HG02798 (cell line): ENCODE results near the gene TMEM50B.
"Not testable (repeated sequence)": the region's sequence is repeated elsewhere in the genome, so short reads cannot be mapped to it uniquely, and the experiment has no call there.

Experiments
- ATAC-seq: cut with Tn5 transposase; IDR thresholded peaks from one replicate; pipeline ENCODE4 v1.9.1; 2021; ENCODE audit warnings: mild to moderate bottlenecking; ENCODE audit not compliant: unreplicated experiment, poor library complexity

The TMEM50B gene

GRCh38 chr21:33433001-33433400 lies 46.8 kb downstream of the TMEM50B start:
- ATAC-seq = no peak

DNA sequence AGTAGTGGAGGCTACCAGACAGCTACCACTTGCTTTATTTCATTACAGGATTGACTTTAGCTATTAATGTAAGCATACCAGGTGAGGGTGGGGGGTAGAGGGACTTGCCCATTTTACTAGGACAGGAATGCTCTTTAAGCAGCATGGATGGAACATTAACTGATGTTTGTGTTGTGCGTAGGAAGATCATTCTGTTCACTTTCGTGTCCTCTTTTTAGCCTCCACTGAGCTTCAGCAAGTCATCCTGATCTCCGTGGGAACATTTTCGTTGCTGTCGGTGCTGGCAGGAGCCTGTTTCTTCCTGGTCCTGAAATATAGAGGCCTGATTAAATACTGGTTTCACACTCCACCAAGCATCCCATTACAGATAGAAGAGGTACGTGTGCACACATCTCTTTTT lies 47.3 kb downstream of the TMEM50B start:
- no peak for ATAC-seq

DNA sequence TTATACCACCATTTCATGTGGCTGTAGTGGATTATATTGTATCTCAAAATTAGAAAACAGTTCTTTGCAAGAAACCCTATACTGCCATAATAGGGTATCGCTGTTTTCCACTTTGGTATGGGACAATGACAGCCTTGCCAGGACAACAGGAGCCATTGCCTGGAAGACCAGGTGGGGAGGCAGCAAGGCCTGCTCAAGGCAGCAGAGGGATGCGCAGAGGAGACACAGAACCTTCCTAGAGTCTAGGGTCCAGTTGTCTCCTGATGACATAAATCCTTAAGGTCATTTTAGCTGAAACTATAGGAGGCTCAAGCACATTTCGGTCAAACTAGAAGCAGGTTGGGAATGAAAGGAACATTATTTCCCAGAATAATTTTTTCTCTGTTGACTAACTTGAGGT lies 48.9 kb downstream of the TMEM50B start:
- no peak for ATAC-seq

DNA sequence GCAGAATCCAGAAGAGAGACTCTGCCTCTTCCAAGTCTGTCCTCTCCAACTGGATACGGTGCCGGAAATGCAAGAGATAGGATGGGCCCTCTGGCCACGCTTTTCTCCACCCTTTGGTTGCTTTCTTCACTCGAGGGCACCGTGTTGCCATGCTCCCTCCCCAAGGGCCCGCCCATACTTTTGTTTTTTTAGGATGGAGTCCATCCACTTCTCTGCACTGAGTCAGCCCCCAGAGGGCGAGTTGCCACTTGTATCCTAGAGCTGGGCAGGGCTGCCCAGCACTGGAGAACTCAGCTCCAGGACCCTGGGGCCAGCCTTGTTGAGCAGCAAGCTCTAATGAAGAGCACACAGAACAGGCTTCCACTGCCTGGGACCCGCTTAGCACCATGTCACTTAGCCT lies 51.1 kb downstream of the TMEM50B start:
- ATAC-seq = no peak

- ATAC-seq = no peak
Observed at GRCh38 chr21:33427051-33427450, 52.7 kb downstream of the TMEM50B start.

DNA sequence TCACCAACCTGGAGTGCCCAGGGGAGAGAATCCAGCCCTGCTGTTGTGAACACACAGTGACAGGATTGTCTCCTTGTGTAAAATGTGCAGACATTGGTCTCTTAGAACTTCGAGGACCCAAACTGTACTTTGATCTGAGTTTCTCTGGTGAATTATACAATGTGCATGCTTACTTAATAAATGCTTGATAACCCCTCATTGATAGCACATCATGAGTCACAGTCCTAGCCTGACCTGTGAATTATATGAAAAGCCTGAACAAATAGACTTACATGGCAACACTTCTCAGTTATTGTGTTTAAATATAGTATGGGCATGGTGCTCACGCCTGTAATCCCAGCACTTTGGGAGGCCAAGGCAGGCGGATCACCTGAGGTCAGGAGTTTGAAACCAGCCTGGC lies 53.9 kb downstream of the TMEM50B start:
- ATAC-seq = no peak

DNA sequence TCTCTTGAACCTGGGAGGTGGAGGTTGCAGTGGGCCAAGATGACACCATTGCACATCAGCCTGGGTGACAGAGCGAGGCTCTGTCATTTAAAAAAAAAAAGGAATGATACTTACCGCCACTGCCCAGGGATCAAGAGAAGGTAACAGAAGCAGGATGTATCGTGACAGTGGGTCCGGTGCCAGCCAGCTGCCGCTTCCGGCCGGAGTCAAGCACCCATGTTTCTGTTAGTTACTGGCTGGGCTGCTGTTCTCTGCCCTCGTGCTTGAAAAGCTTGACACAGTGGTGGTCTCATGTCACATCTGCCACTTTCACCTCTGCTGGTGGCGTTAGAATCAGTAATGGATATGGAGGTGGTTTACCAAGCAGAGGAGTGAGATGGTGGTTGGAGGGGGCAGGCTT lies 55.6 kb downstream of the TMEM50B start:
- no peak for ATAC-seq

- no peak for ATAC-seq
Observed at GRCh38 chr21:33421713-33422393, 57.9 kb downstream of the TMEM50B start.

- no peak for ATAC-seq
Observed at GRCh38 chr21:33419538-33420123, 60.1 kb downstream of the TMEM50B start.

- no peak for ATAC-seq
Observed at GRCh38 chr21:33418691-33419090, 61.1 kb downstream of the TMEM50B start.

DNA sequence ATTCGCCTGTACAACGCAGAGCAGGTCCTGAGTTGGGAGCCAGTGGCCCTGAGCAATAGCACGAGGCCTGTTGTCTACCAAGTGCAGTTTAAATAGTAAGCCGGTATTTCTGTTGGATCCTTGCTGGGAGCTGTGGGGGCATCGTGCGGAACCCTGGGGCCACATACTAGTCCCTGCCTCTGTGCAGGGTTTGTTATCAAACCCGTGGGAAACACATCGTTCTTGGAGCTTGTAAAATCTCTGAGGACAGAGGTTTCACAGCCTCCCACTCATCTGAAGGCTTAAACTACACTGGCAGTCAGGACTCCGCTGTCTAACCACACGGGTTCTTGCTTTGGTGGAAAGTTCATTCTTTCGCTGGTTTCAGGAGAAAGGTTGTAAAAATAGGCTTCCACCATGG lies 64.8 kb downstream of the TMEM50B start:
- ATAC-seq = no peak

- ATAC-seq = no peak
Observed at GRCh38 chr21:33414068-33414467, 65.7 kb downstream of the TMEM50B start.

GRCh38 chr21:33412832-33413519 lies 66.8 kb downstream of the TMEM50B start:
- ATAC-seq = no peak

- not testable (repeated sequence) for ATAC-seq
Observed at GRCh38 chr21:33412439-33412831, 67.3 kb downstream of the TMEM50B start.

DNA sequence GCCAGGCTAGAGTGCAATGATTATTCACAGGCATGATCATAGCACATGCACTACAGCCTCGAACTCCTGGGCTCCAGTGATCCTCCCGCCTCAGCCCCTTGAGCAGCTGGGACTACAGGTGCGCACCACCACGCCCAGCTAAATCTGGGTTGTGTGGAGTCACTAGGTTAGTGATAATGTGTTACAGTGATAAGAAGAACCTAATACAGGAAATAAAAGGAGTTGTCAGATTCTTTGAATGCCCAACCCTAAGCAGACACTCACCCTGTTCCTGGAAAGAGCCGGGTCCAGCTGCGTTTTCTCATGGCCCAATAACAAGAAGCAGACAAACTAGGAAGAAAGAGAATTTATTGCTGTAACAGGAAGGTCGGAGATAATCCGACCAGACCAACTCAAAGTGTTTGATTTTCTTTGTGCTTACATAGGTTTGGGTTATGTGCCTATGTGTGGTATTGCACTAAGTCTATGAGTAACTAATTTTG lies 67.8 kb downstream of the TMEM50B start:
- no peak for ATAC-seq

GRCh38 chr21:33406493-33406892 lies 73.3 kb downstream of the TMEM50B start:
- ATAC-seq = no peak

- ATAC-seq = peak; percentile 30
Observed at GRCh38 chr21:33403786-33404585, 75.8 kb downstream of the TMEM50B start.

DNA sequence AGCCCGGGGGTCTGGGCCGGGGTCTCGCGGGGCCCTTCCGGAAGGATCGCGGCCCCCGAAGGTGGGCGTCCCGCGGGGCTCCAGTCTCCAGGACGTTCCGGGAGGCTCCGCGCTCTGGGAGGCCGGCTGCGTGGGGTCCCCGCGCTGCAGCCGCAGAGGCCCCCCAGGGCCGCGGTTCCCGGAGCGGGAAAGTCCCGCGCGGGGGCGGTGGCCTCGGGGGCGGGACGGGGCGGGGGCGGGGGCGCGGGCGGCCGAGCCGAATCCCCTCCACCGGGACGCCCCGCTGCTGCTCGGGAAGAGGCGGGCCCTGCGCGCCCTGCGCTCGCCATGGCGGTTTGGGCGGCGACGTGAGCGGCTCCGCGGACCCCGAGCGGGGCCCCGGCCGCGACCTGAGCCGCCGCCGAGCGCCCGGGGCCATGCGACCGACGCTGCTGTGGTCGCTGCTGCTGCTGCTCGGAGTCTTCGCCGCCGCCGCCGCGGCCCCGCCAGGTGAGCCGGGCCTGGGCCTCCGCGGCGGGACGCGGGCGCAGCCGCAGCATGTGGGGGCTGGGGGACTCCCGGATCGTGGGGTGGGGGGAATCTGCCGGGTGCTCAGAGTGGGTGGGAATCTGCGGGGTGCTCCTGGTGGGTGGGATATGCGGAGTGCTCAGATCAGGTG lies 76.5 kb downstream of the TMEM50B start, which contains the start of gene IFNGR2:
Gene IFNGR2, plus strand, starts transcription at position 286 of the 658 bp plus-strand sequence. Its CDS starts 131 bp downstream, at position 417.
- ATAC-seq = peak; percentile 55

DNA sequence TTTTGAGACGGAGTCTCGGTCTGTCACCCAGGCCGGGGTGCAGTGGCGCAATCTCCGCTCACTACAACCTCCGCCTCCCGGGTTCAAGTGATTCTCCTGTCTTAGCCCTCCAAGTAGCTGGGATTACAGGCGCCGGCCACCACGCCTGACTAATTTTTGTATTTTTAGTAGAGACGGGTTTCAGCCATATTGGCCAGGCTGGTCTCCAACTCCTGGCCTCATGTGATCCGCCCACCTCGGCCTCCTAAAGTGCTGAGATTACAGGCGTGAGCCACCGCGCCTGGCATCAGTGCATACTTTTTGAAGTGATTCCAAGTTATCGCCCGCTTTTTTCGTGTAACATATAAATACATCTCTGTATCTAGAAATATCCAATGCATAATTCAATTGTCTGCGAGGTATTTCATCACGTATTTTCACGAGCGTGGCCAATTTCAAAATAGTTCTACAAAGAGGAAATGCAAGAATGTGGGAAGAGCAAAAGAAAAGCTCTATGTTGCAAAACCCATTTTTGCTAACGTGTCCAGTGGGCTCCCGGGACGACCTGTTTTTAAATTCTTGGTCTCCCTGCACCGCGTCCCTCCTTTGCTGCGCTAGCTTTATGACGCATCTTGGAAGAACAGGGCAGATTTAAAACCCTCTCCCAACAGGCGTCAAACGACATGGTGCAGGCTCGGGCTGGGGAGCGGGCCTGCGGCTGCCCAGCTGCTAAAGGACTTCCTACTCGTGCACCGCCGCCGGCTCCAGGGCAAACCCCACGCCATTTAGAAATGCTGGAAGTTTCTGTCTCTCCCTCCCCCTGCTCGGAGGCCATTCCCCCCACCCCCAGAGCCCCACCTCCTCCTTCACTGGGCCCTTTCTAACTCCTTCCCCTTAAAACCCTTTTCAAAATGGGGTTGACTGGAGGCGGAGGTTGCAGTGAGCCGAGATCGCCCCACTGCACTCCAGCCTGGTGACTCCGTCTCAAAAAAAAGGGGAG lies 77.5 kb downstream of the TMEM50B start:
- ATAC-seq = no peak
